Neuronal stem cell (in vitro differentiated cells): Measurements from ENCODE around the gene BMPR1A.
A peak's percentile ranks its signal among the peaks of the same experiment; 100 is the strongest.

Experiments
- DNase-seq: peaks from one replicate; pipeline ENCODE4 v3.0.0-alpha.2; 2013; ENCODE audit warnings: low spot score
- H2AFZ ChIP-seq: one replicate; pipeline ENCODE4 v1.6.1; 2013; ENCODE audit warnings: mild to moderate bottlenecking, low read length, inconsistent platforms
- H2AK5ac ChIP-seq: 2 replicates; pipeline ENCODE4 v1.6.1; 2013; ENCODE audit warnings: low read depth, mild to moderate bottlenecking, inconsistent platforms, low read length, moderate library complexity, mixed read lengths
- H2BK120ac ChIP-seq: 2 replicates; pipeline ENCODE4 v1.6.1; 2013; ENCODE audit warnings: low read depth, mild to moderate bottlenecking, inconsistent platforms, low read length, moderate library complexity, mixed read lengths
- H2BK12ac ChIP-seq: one replicate; pipeline ENCODE4 v1.6.1; 2013; ENCODE audit warnings: low read length, inconsistent platforms
- H2BK15ac ChIP-seq: 2 replicates; pipeline ENCODE4 v1.6.1; 2013; ENCODE audit warnings: mild to moderate bottlenecking, low read length, inconsistent platforms, mixed read lengths
- H2BK5ac ChIP-seq: one replicate; pipeline ENCODE4 v1.6.1; 2013; ENCODE audit warnings: inconsistent platforms, mild to moderate bottlenecking, low read length, moderate library complexity
- H3K14ac ChIP-seq: one replicate; pipeline ENCODE4 v1.6.1; 2013; ENCODE audit warnings: low read length, inconsistent platforms
- H3K18ac ChIP-seq: 2 replicates; pipeline ENCODE4 v1.6.1; 2013; ENCODE audit warnings: low read length, inconsistent platforms
- H3K23ac ChIP-seq: 2 replicates; pipeline ENCODE4 v1.6.1; 2013; ENCODE audit warnings: low read depth, mild to moderate bottlenecking, mixed read lengths, low read length, inconsistent platforms; ENCODE audit not compliant: poor library complexity
- H3K27ac ChIP-seq: replicated peaks from 3 replicates; pipeline ENCODE4 v1.5.1; 2013; ENCODE audit warnings: low read length, inconsistent platforms
- H3K27me3 ChIP-seq, 3 experiments: 2 replicates each; pipeline ENCODE4 v1.6.1; 2013; ENCODE audit warnings: low read length in 3 of 3, mild to moderate bottlenecking in 2 of 3, inconsistent platforms in 1 of 3, low read depth in 1 of 3, mixed read lengths in 1 of 3, moderate library complexity in 1 of 3; ENCODE audit not compliant: control insufficient read depth in 3 of 3, insufficient read depth in 3 of 3
- H3K36me3 ChIP-seq, 2 donors: replicated peaks in 1 of 2; 2 replicates each; pipeline ENCODE4 v1.6.1; 2013; ENCODE audit warnings: low read length in 2 of 2; ENCODE audit not compliant: control insufficient read depth in 2 of 2, insufficient read depth in 2 of 2
- H3K4ac ChIP-seq: 2 replicates; pipeline ENCODE4 v1.6.1; 2013; ENCODE audit warnings: inconsistent platforms, mild to moderate bottlenecking, low read length, moderate library complexity
- H3K4me1 ChIP-seq, 2 donors: 1 replicate in 1 of 2; 2 replicates in 1 of 2; pipeline ENCODE4 v1.6.1; 2013; ENCODE audit warnings: low read length in 2 of 2, low read depth in 1 of 2; ENCODE audit not compliant: control insufficient read depth in 2 of 2, insufficient read depth in 1 of 2
- H3K4me2 ChIP-seq: one replicate; pipeline ENCODE4 v1.6.1; 2013; ENCODE audit warnings: mild to moderate bottlenecking, low read length, inconsistent platforms; ENCODE audit not compliant: insufficient read depth, poor library complexity, severe bottlenecking
- H3K4me3 ChIP-seq, 2 donors: 2 replicates each; pipeline ENCODE4 v1.5.1; 2013; ENCODE audit warnings: low read length in 2 of 2, mild to moderate bottlenecking in 2 of 2, inconsistent platforms in 1 of 2, moderate library complexity in 1 of 2
- H3K79me1 ChIP-seq: one replicate; pipeline ENCODE4 v1.6.1; 2013; ENCODE audit warnings: low read depth, mild to moderate bottlenecking, inconsistent platforms, low read length, moderate library complexity
- H3K9ac ChIP-seq: one replicate; pipeline ENCODE4 v1.6.1; 2013; ENCODE audit warnings: mild to moderate bottlenecking, low read depth, low read length, inconsistent platforms; ENCODE audit not compliant: poor library complexity
- H3K9me3 ChIP-seq, 2 donors: replicated peaks in 1 of 2; 2 replicates each; pipeline versions ENCODE3 to v1.6.1; 2013; ENCODE audit warnings: low read length in 2 of 2, mild to moderate bottlenecking in 2 of 2, inconsistent platforms in 1 of 2, low read depth in 1 of 2, mixed read lengths in 1 of 2, moderate library complexity in 1 of 2; ENCODE audit not compliant: control insufficient read depth in 2 of 2, insufficient read depth in 1 of 2
- H4K8ac ChIP-seq: one replicate; pipeline ENCODE4 v1.6.1; 2013; ENCODE audit warnings: low read depth, mild to moderate bottlenecking, inconsistent platforms, low read length, moderate library complexity
- H4K91ac ChIP-seq: one replicate; pipeline ENCODE4 v1.6.1; 2013; ENCODE audit warnings: low read length, low read depth, mild to moderate bottlenecking, inconsistent platforms; ENCODE audit not compliant: poor library complexity
- WGBS, 2 donors: extraction: QIAGEN DNeasy Blood & Tissue Kit; methylation state at CpG; one replicate each; pipeline ENCODE4 v1.1.7; 2013; ENCODE audit warnings: missing lambda C conversion rate in 2 of 2, mixed read lengths in 1 of 2; ENCODE audit not compliant: insufficient read length in 2 of 2, insufficient replicate concordance in 1 of 2; ENCODE audit errors: extremely low coverage in 2 of 2; 5-methylcytosine and 5-hydroxymethylcytosine counted together

BMPR1A gene

GRCh38 chr10:86759073-86759672 is 2.8 kb downstream of the BMPR1A start:
- H3K27ac ChIP-seq = no peak overlapping the region
- peaks cover 0 to 15% of the 10 kb centered on the region in 2 donors for H3K36me3 ChIP-seq

GRCh38 chr10:86763404-86763803 is 7.0 kb downstream of the BMPR1A start:
- Histone ChIP-seq H3K4me3 (no peak overlapping the region), H3K4me2 (no peak overlapping the region), H3K23ac (no peak overlapping the region), H2AK5ac (no peak overlapping the region), H2BK5ac (no peak overlapping the region), H3K36me3 (peaks cover 0 to 23% of the 10 kb centered on the region in 2 donors), H3K9ac (no peak overlapping the region), H2BK120ac (no peak overlapping the region), H3K79me1 (peaks cover 1% of the 10 kb centered on the region), H3K27me3 (no peaks in the 10 kb centered on the region), H4K91ac (no peak overlapping the region), H3K4me1 (peaks cover 2 to 4% of the 10 kb centered on the region in 2 donors), H2BK12ac (no peak overlapping the region), H4K8ac (no peak overlapping the region), H3K14ac (no peak overlapping the region), H3K27ac (no peak overlapping the region), H2BK15ac (no peak overlapping the region), H3K4ac (no peak overlapping the region), H2AFZ (no peak overlapping the region), H3K18ac (no peak overlapping the region), H3K9me3 (peaks cover 0 to 30% of the 10 kb centered on the region in 2 donors)
- WGBS, 2 donors = no CpG with 5 or more reads among the region's 5 CpGs
- DNase-seq = no peak

More at GRCh38 chr10:86759073-86759672, 2.8 kb downstream of the BMPR1A start:
- peaks cover 0 to 2% of the 10 kb centered on the region in 2 donors for H3K4me1 ChIP-seq
- H3K4me3 ChIP-seq = peak overlapping the region in 1 of 2 donors; percentile 53
- H3K23ac ChIP-seq = no peak overlapping the region
- no peak overlapping the region for H3K4me2 ChIP-seq
- no peak overlapping the region for H3K14ac ChIP-seq
- H4K91ac ChIP-seq = no peak overlapping the region
- DNase-seq = no peak
- H2BK5ac ChIP-seq = no peak overlapping the region
- H2AK5ac ChIP-seq = no peak overlapping the region
- no peak overlapping the region for H2AFZ ChIP-seq
- H3K79me1 ChIP-seq = no peaks in the 10 kb centered on the region
- no peaks in the 10 kb centered on the region for H3K27me3 ChIP-seq
- H2BK120ac ChIP-seq = no peak overlapping the region
- no CpG with 5 or more reads among the region's 3 CpGs for WGBS, 2 donors
- H4K8ac ChIP-seq = no peak overlapping the region
- no peak overlapping the region for H3K4ac ChIP-seq
- no peak overlapping the region for H2BK15ac ChIP-seq
- no peak overlapping the region for H3K9ac ChIP-seq
- no peak overlapping the region for H3K18ac ChIP-seq
- H3K9me3 ChIP-seq = peaks cover 0 to 34% of the 10 kb centered on the region in 2 donors
- no peak overlapping the region for H2BK12ac ChIP-seq

- DNase-seq = no peak
- Histone ChIP-seq H3K4ac (no peak overlapping the region), H3K18ac (no peak overlapping the region), H3K23ac (no peak overlapping the region), H3K27me3 (no peaks in the 10 kb centered on the region), H2AFZ (no peak overlapping the region), H3K9ac (no peak overlapping the region), H3K27ac (no peak overlapping the region), H3K4me2 (no peak overlapping the region), H3K14ac (no peak overlapping the region), H2BK120ac (no peak overlapping the region), H4K8ac (no peak overlapping the region), H3K36me3 (peaks cover 0 to 16% of the 10 kb centered on the region in 2 donors), H3K4me3 (no peak overlapping the region), H3K79me1 (peaks cover 1% of the 10 kb centered on the region), H4K91ac (no peak overlapping the region), H2AK5ac (no peak overlapping the region), H3K9me3 (peaks cover 0 to 23% of the 10 kb centered on the region in 2 donors), H2BK15ac (no peak overlapping the region), H2BK12ac (no peak overlapping the region), H2BK5ac (no peak overlapping the region), H3K4me1 (peaks cover 3 to 13% of the 10 kb centered on the region in 2 donors)
- no CpG with 5 or more reads among the region's 2 CpGs for WGBS, 2 donors
Observed at GRCh38 chr10:86765548-86765947, 9.1 kb downstream of the BMPR1A start.

GRCh38 chr10:86768412-86769062 is 12.1 kb downstream of the BMPR1A start:
- H3K4me2 ChIP-seq = no peak overlapping the region
- no peak overlapping the region for H2BK12ac ChIP-seq
- H2BK5ac ChIP-seq = no peak overlapping the region
- H2AK5ac ChIP-seq = no peak overlapping the region
- peaks cover 0 to 8% of the 10 kb centered on the region in 2 donors for H3K36me3 ChIP-seq
- H3K9ac ChIP-seq = no peak overlapping the region
- no peak overlapping the region for H4K8ac ChIP-seq
- no peak overlapping the region for H2BK120ac ChIP-seq
- H3K4me1 ChIP-seq = peaks cover 3 to 16% of the 10 kb centered on the region in 2 donors
- H3K79me1 ChIP-seq = peaks cover 1% of the 10 kb centered on the region
- no peak overlapping the region for H3K27ac ChIP-seq
- no peak overlapping the region for H3K4ac ChIP-seq
- no peak overlapping the region for H2AFZ ChIP-seq
- whole genome bisulfite sequencing, 2 donors = no CpG with 5 or more reads among the region's 1 CpG
- DNase-seq = no peak
- no peak overlapping the region for H3K14ac ChIP-seq
- no peak overlapping the region for H4K91ac ChIP-seq
- no peak overlapping the region for H3K4me3 ChIP-seq
- no peak overlapping the region for H3K18ac ChIP-seq
- H3K23ac ChIP-seq = no peak overlapping the region
- H2BK15ac ChIP-seq = no peak overlapping the region
- no peaks in the 10 kb centered on the region for H3K27me3 ChIP-seq
- H3K9me3 ChIP-seq = peaks cover 0 to 3% of the 10 kb centered on the region in 2 donors
